H9 (cell line): ENCODE results near the gene TIGD1. TPM values are rescaled to one million over a fixed set of nuclear protein-coding genes. Genes with fewer than 3 reads are reported as not detected.

Experiments
- DNase-seq: peaks from one replicate; pipeline ENCODE4 v3.0.0-alpha.2; 2017
- H2AFZ ChIP-seq: one replicate; pipeline ENCODE4 v1.6.1; 2013; ENCODE audit warnings: mild to moderate bottlenecking, low read length, control low read depth, moderate library complexity
- H2AK5ac ChIP-seq: 2 replicates; pipeline ENCODE4 v1.6.1; 2013; ENCODE audit warnings: low read length, control low read depth, mixed read lengths; ENCODE audit not compliant: insufficient read length
- H2BK120ac ChIP-seq: one replicate; pipeline ENCODE4 v1.6.1; 2013; ENCODE audit warnings: low read depth, mild to moderate bottlenecking, low read length, control low read depth, inconsistent platforms; ENCODE audit not compliant: poor library complexity, severe bottlenecking
- H2BK12ac ChIP-seq: 2 replicates; pipeline ENCODE4 v1.6.1; 2013; ENCODE audit warnings: low read length, control low read depth, mixed read lengths, low read depth; ENCODE audit not compliant: insufficient read length
- H2BK15ac ChIP-seq: 2 replicates; pipeline ENCODE4 v1.6.1; 2013; ENCODE audit warnings: low read depth, low read length, control low read depth
- H2BK20ac ChIP-seq: one replicate; pipeline ENCODE4 v1.6.1; 2013; ENCODE audit warnings: low read depth, mild to moderate bottlenecking, low read length, control low read depth, inconsistent platforms; ENCODE audit not compliant: poor library complexity, severe bottlenecking
- H2BK5ac ChIP-seq: 2 replicates; pipeline ENCODE4 v1.6.1; 2013; ENCODE audit warnings: low read length, control low read depth, mixed read lengths; ENCODE audit not compliant: insufficient read length
- H3K14ac ChIP-seq: 2 replicates; pipeline ENCODE4 v1.6.1; 2013; ENCODE audit warnings: low read length, control low read depth; ENCODE audit not compliant: insufficient read depth
- H3K18ac ChIP-seq: 2 replicates; pipeline ENCODE4 v1.6.1; 2013; ENCODE audit warnings: low read depth, mild to moderate bottlenecking, mixed read lengths, low read length, control low read depth; ENCODE audit not compliant: insufficient read length
- H3K23ac ChIP-seq: 2 replicates; pipeline ENCODE4 v1.6.1; 2013; ENCODE audit warnings: low read length, control low read depth, mixed read lengths, low read depth; ENCODE audit not compliant: insufficient read length
- H3K23me2 ChIP-seq: 2 replicates; pipeline ENCODE4 v1.6.1; 2013; ENCODE audit warnings: low read depth, mild to moderate bottlenecking, mixed read lengths, low read length, control low read depth; ENCODE audit not compliant: insufficient read length, poor library complexity, severe bottlenecking
- H3K27ac ChIP-seq: 2 replicates; pipeline ENCODE4 v1.5.1; 2013; ENCODE audit warnings: low read length, control low read depth, mixed read lengths, low read depth; ENCODE audit not compliant: insufficient read length
- H3K27me3 ChIP-seq: 2 replicates; pipeline ENCODE4 v1.6.1; 2013; ENCODE audit warnings: low read length, control low read depth, inconsistent platforms; ENCODE audit not compliant: insufficient read depth
- H3K4ac ChIP-seq: 2 replicates; pipeline ENCODE4 v1.6.1; 2013; ENCODE audit warnings: low read depth, mild to moderate bottlenecking, control low read depth, inconsistent platforms, low read length, moderate library complexity
- H3K4me1 ChIP-seq: 2 replicates; pipeline ENCODE4 v1.6.1; 2013; ENCODE audit warnings: low read length, control low read depth, inconsistent platforms; ENCODE audit not compliant: insufficient read depth
- H3K4me2 ChIP-seq: 2 replicates; pipeline ENCODE4 v1.6.1; 2013; ENCODE audit warnings: low read length, control low read depth, mixed read lengths; ENCODE audit not compliant: insufficient read length, insufficient read depth
- H3K56ac ChIP-seq: 2 replicates; pipeline ENCODE4 v1.6.1; 2013; ENCODE audit warnings: low read depth, mild to moderate bottlenecking, mixed read lengths, low read length, control low read depth; ENCODE audit not compliant: insufficient read length
- H3K79me1 ChIP-seq: 2 replicates; pipeline ENCODE4 v1.6.1; 2013; ENCODE audit warnings: low read depth, mild to moderate bottlenecking, moderate library complexity, low read length, control low read depth, inconsistent platforms; ENCODE audit not compliant: insufficient read depth, poor library complexity, severe bottlenecking
- H3K79me2 ChIP-seq: 2 replicates; pipeline ENCODE4 v1.6.1; 2013; ENCODE audit warnings: low read length, control low read depth, inconsistent platforms; ENCODE audit not compliant: insufficient read depth
- H3K9ac ChIP-seq: 2 replicates; pipeline ENCODE4 v1.6.1; 2013; ENCODE audit warnings: low read length, control low read depth, mixed read lengths; ENCODE audit not compliant: insufficient read length; ENCODE audit errors: extremely low read depth
- H3K9me3 ChIP-seq: one replicate; pipeline ENCODE4 v1.6.1; 2013; ENCODE audit warnings: low read depth, low read length, inconsistent platforms; ENCODE audit not compliant: control insufficient read depth
- H3T11ph ChIP-seq: one replicate; pipeline ENCODE4 v1.6.1; 2013; ENCODE audit warnings: mild to moderate bottlenecking, low read length, control low read depth, inconsistent platforms
- H4K20me1 ChIP-seq: one replicate; pipeline ENCODE4 v1.6.1; 2013; ENCODE audit not compliant: control insufficient read depth, insufficient read length, insufficient read depth
- H4K5ac ChIP-seq: 2 replicates; pipeline ENCODE4 v1.6.1; 2013; ENCODE audit warnings: low read depth, mild to moderate bottlenecking, mixed read lengths, low read length, control low read depth; ENCODE audit not compliant: insufficient read length
- H4K8ac ChIP-seq: replicated peaks from 2 replicates; pipeline ENCODE4 v1.6.1; 2013; ENCODE audit warnings: low read length, control low read depth, mixed read lengths, low read depth; ENCODE audit not compliant: insufficient read length
- H4K91ac ChIP-seq: 2 replicates; pipeline ENCODE4 v1.6.1; 2013; ENCODE audit warnings: low read depth, mild to moderate bottlenecking, moderate library complexity, mixed read lengths, low read length, control low read depth; ENCODE audit not compliant: insufficient read length
- H3K27ac Mint-ChIP-seq, 3 experiments: 2 replicates in 2 of 3; 3 replicates in 1 of 3; pipeline ENCODE4 v1.8.0; 2020 to 2021; ENCODE audit warnings: mixed read lengths in 3 of 3, mild to moderate bottlenecking in 1 of 3, moderate library complexity in 1 of 3
- H3K27me3 Mint-ChIP-seq: 2 replicates; pipeline ENCODE4 v1.8.0; 2021; ENCODE audit warnings: low read depth, mild to moderate bottlenecking, moderate library complexity, mixed read lengths
- H3K36me3 Mint-ChIP-seq, 3 experiments: 2 replicates in 2 of 3; 3 replicates in 1 of 3; pipeline ENCODE4 v1.8.0; 2020 to 2021; ENCODE audit warnings: low read depth in 3 of 3, mixed read lengths in 3 of 3; ENCODE audit not compliant: insufficient read depth in 1 of 3
- H3K4me1 Mint-ChIP-seq, 2 experiments: 2 replicates each; pipeline ENCODE4 v1.8.0; 2020; ENCODE audit warnings: mixed read lengths in 2 of 2
- H3K4me3 Mint-ChIP-seq, 2 experiments: 2 replicates in 1 of 2; 3 replicates in 1 of 2; pipeline ENCODE4 v1.8.0; 2020 to 2021; ENCODE audit warnings: mild to moderate bottlenecking in 2 of 2, mixed read lengths in 2 of 2, moderate library complexity in 1 of 2
- H3K9me3 Mint-ChIP-seq, 2 experiments: 2 replicates in 1 of 2; 3 replicates in 1 of 2; pipeline ENCODE4 v1.8.0; 2020; ENCODE audit warnings: mild to moderate bottlenecking in 2 of 2, mixed read lengths in 2 of 2, moderate library complexity in 1 of 2
- WGBS: extraction: QIAGEN DNeasy Blood & Tissue Kit; methylation state at CpG from one replicate; pipeline ENCODE4 v1.1.7; 2013; ENCODE audit warnings: missing lambda C conversion rate, low lambda C conversion rate, mixed read lengths; ENCODE audit not compliant: insufficient read length; ENCODE audit errors: extremely low coverage; 5-methylcytosine and 5-hydroxymethylcytosine counted together
- total RNA-seq: library from RNA; stranded (reverse); gene quantifications from 2 replicates; pipeline ENCODE4 v1.2.1, GENCODE V29; 2021
- TF ChIP-seq, protein P1 (sequence below): fragments of 200-600 bp; sonication (generic); conservative IDR thresholded peaks from 3 replicates; pipeline ENCODE4 v1.8.0; 2021; ENCODE audit warnings: antibody characterized with exemption, mild to moderate bottlenecking

TIGD1 gene
- total RNA-seq, 1 experiment from 2014 or later: 6.3 TPM

DNA sequence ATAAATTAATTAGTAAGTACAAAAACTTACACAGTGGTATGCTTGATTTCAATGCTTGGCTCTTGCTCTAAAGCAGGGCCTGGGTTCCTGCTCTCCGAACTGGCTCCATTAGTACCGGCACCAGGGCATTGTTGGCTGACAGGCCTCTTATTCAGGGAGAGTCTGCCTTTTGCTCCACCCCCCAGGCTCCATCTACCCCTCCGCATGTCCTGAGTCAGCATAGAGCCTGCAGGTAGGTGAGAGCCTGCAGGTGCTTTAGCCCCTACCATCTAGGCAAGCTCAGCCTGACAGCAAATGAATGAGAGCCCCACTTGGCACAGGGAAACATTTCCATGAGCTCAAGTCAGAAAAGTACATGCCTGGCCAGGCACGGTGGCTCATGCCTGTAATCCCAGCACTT, 47.9 kb upstream of the TIGD1 start:
- H3K4me2 ChIP-seq: no peak overlapping the region
- H3K27ac ChIP-seq: no peak overlapping the region
- no peak overlapping the region for H3K14ac ChIP-seq
- no peaks in the 10 kb centered on the region for H3K9me3 ChIP-seq
- H2BK120ac ChIP-seq: no peak overlapping the region
- no peak overlapping the region for H4K91ac ChIP-seq
- no peak overlapping the region for H2BK5ac ChIP-seq
- H3K18ac ChIP-seq: no peak overlapping the region
- no peak overlapping the region for H2AFZ ChIP-seq
- H3K23ac ChIP-seq: no peak overlapping the region
- Mint-ChIP-seq H3K27me3 (no peaks in the 10 kb centered on the region; the same call in 1 of the 2 replicates), H3K36me3 (no peaks in the 10 kb centered on the region), H3K27ac (no peak overlapping the region), H3K9me3 (no peaks in the 10 kb centered on the region), H3K4me3 (no peak overlapping the region), H3K4me1 (peaks cover 0 to 8% of the 10 kb centered on the region in 2 experiments; a peak in 2 of 4 replicates)
- H3K4ac ChIP-seq: no peak overlapping the region
- DNase-seq: peak; percentile 52
- peaks cover 3% of the 10 kb centered on the region for H4K20me1 ChIP-seq
- no peak overlapping the region for H2BK12ac ChIP-seq
- no peak overlapping the region for H3K56ac ChIP-seq
- H2BK15ac ChIP-seq: no peak overlapping the region
- H4K5ac ChIP-seq: no peak overlapping the region
- no peaks in the 10 kb centered on the region for H3K27me3 ChIP-seq
- TF ChIP-seq, protein P1, sequence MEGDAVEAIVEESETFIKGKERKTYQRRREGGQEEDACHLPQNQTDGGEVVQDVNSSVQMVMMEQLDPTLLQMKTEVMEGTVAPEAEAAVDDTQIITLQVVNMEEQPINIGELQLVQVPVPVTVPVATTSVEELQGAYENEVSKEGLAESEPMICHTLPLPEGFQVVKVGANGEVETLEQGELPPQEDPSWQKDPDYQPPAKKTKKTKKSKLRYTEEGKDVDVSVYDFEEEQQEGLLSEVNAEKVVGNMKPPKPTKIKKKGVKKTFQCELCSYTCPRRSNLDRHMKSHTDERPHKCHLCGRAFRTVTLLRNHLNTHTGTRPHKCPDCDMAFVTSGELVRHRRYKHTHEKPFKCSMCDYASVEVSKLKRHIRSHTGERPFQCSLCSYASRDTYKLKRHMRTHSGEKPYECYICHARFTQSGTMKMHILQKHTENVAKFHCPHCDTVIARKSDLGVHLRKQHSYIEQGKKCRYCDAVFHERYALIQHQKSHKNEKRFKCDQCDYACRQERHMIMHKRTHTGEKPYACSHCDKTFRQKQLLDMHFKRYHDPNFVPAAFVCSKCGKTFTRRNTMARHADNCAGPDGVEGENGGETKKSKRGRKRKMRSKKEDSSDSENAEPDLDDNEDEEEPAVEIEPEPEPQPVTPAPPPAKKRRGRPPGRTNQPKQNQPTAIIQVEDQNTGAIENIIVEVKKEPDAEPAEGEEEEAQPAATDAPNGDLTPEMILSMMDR: no peak
- H2BK20ac ChIP-seq: no peak overlapping the region
- no peak overlapping the region for H4K8ac ChIP-seq
- H3K79me1 ChIP-seq: no peaks in the 10 kb centered on the region
- no peaks in the 10 kb centered on the region for H3K4me1 ChIP-seq
- H3K9ac ChIP-seq: no peak overlapping the region
- no peak overlapping the region for H2AK5ac ChIP-seq
- no peaks in the 10 kb centered on the region for H3K79me2 ChIP-seq
- WGBS: no CpG with 5 or more reads among the region's 4 CpGs
- no peaks in the 10 kb centered on the region for H3K23me2 ChIP-seq
- H3T11ph ChIP-seq: no peak overlapping the region
